Measurements from ENCODE around the gene SLC39A7. TPM values are rescaled to one million over a fixed set of nuclear protein-coding genes. Genes with fewer than 3 reads are reported as not detected.

The SLC39A7 gene
- total RNA-seq, 1 experiment from 2014 or later: 128 TPM

DNA sequence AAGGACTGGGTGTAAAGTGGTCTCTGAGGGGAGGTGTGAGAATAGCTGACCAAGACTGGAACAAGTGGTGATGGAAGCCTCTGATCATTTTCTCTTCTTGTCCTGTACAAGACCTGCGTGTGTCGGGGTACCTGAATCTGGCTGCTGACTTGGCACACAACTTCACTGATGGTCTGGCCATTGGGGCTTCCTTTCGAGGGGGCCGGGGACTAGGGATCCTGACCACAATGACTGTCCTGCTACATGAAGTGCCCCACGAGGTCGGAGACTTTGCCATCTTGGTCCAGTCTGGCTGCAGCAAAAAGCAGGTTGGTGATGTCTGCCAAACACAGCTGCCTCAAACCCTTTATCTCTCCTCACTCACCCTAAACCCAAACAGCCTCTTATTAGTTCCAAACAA is 2.1 kb downstream of the SLC39A7 start:
- Histone ChIP-seq H3K27me3 (ENCODE audit: low read length) (no peaks in the 10 kb centered on the region), H3K27ac (ENCODE audit: low read length) (no peak overlapping the region), H4K20me1 (ENCODE audit: low read length) (peaks cover 5% of the 10 kb centered on the region; the same call in 1 of the 2 replicates), H3K4me3 (ENCODE audit: low read length) (peak overlapping the region; percentile 97), H3K9me3 (ENCODE audit: low read length) (no peaks in the 10 kb centered on the region), H2AFZ (ENCODE audit: low read length) (no peak overlapping the region), H3K4me2 (ENCODE audit: low read length) (peak overlapping the region; percentile 99), H3K9ac (ENCODE audit: low read length) (no peak overlapping the region), H3K79me2 (ENCODE audit: low read length) (peaks cover 58% of the 10 kb centered on the region), H3K9me2 (replicated peaks; ENCODE audit: low read length) (no peaks in the 10 kb centered on the region), H3F3A (ENCODE audit: low read length, unreplicated experiment) (no peaks in the 10 kb centered on the region), H3K4me1 (ENCODE audit: insufficient read depth, low read length) (peaks cover 53% of the 10 kb centered on the region), H3K36me3 (ENCODE audit: low read depth, low read length) (peaks cover 21% of the 10 kb centered on the region)
- DNase-seq: no peak
- BruUV-seq (replicated peaks): no TSS peak
- POLR2A ChIA-PET (ENCODE audit: unreplicated experiment): no interaction called here
- intact Hi-C loops (cut with micrococcal nuclease): loop anchor here (10.0 kb wide), 2 partner anchors 72 to 212 kb away; partner anchors contain the start of genes B3GALT4, CUTA, PHF1 and RPS18
- no peak for ATAC-seq
- CTCF ChIA-PET: no interaction called here
- TF ChIP-seq EZH2phosphoT487 (IDR thresholded peaks at IDR 0.05; ENCODE audit: borderline replicate concordance, low read length) (no peak), EZH2 (IDR thresholded peaks at IDR 0.05; ENCODE audit: low read length, unreplicated experiment) (no peak)
- TF ChIP-seq, protein P1, sequence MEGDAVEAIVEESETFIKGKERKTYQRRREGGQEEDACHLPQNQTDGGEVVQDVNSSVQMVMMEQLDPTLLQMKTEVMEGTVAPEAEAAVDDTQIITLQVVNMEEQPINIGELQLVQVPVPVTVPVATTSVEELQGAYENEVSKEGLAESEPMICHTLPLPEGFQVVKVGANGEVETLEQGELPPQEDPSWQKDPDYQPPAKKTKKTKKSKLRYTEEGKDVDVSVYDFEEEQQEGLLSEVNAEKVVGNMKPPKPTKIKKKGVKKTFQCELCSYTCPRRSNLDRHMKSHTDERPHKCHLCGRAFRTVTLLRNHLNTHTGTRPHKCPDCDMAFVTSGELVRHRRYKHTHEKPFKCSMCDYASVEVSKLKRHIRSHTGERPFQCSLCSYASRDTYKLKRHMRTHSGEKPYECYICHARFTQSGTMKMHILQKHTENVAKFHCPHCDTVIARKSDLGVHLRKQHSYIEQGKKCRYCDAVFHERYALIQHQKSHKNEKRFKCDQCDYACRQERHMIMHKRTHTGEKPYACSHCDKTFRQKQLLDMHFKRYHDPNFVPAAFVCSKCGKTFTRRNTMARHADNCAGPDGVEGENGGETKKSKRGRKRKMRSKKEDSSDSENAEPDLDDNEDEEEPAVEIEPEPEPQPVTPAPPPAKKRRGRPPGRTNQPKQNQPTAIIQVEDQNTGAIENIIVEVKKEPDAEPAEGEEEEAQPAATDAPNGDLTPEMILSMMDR (conservative IDR thresholded peaks at IDR 0.05; ENCODE audit: low read depth, low read length): no peak

DNA sequence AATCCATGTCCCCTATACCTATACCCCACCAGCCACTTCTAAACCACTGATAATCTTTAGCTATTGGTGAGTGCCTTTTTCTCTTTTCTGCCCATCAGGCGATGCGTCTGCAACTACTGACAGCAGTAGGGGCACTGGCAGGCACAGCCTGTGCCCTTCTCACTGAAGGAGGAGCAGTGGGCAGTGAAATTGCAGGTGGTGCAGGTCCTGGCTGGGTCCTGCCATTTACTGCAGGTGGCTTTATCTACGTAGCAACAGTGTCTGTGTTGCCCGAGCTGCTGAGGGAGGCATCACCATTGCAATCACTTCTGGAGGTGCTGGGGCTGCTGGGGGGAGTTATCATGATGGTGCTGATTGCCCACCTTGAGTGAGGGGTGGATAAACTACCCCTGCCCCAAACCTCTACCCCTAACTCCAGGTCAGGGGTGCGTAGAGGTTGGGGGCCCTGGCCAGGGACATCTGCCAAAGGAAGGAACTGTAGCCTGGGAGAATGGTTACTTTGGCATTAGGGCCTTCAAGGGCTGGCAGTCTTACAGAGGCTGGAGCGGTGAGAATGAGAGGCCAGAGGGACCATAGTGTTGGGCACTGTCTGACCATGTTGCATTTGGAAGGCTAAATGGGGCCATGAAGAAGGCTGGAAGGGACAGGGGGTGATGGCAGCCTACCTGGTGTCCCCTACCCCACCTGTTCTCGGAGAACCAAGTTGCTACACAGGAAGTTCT is 2.9 kb downstream of the SLC39A7 start:
- H3K4me1 ChIP-seq (ENCODE audit: insufficient read depth, low read length): peaks cover 48% of the 10 kb centered on the region

More for the DNA sequence above, 2.9 kb downstream of the SLC39A7 start:
- ATAC-seq (no peak), DNase-seq (no peak)
- ChIA-PET POLR2A (ENCODE audit: unreplicated experiment) (interaction anchor here (0.5 kb wide), 1 partner anchor 246 kb away, joined by 3 read pairs; no protein-coding TSS in a partner anchor), CTCF (no interaction called here)
- H2AFZ ChIP-seq (ENCODE audit: low read length): no peak overlapping the region
- no TSS peak for BruUV-seq (replicated peaks)
- TF ChIP-seq EZH2 (IDR thresholded peaks at IDR 0.05; ENCODE audit: low read length, unreplicated experiment): no peak
- TF ChIP-seq EZH2phosphoT487 (IDR thresholded peaks at IDR 0.05; ENCODE audit: borderline replicate concordance, low read length): no peak
- TF ChIP-seq, protein P1 (conservative IDR thresholded peaks at IDR 0.05; ENCODE audit: low read depth, low read length): no peak
- H3K36me3 ChIP-seq (ENCODE audit: low read depth, low read length): peaks cover 21% of the 10 kb centered on the region
- no peak overlapping the region for H3K27ac ChIP-seq (ENCODE audit: low read length)
- no peak overlapping the region for H3K9ac ChIP-seq (ENCODE audit: low read length)
- intact Hi-C loops (cut with micrococcal nuclease): loop anchor here (10.0 kb wide), 2 partner anchors 71 to 211 kb away; partner anchors contain the start of genes B3GALT4, CUTA, PHF1 and RPS18
- H3K9me2 ChIP-seq (replicated peaks; ENCODE audit: low read length): no peaks in the 10 kb centered on the region
- H3K79me2 ChIP-seq (ENCODE audit: low read length): peaks cover 52% of the 10 kb centered on the region
- H3K4me3 ChIP-seq (ENCODE audit: low read length): no peak overlapping the region
- no peaks in the 10 kb centered on the region for H4K20me1 ChIP-seq (ENCODE audit: low read length)
- H3K27me3 ChIP-seq (ENCODE audit: low read length): no peaks in the 10 kb centered on the region
- H3K9me3 ChIP-seq (ENCODE audit: low read length): no peaks in the 10 kb centered on the region
- H3F3A ChIP-seq (ENCODE audit: low read length, unreplicated experiment): no peaks in the 10 kb centered on the region
- peak overlapping the region; percentile 99; the same call in 1 of the 2 replicates for H3K4me2 ChIP-seq (ENCODE audit: low read length)
